Uterus (tissue), 4 donors: ENCODE results near the gene THAP4. TPM values are rescaled to one million over a fixed set of nuclear protein-coding genes. Genes with fewer than 3 reads are reported as not detected.

ENCODE experiments used
- DNase-seq, 2 donors: peaks; one replicate each; pipeline ENCODE4 v3.0.0-alpha.2; 2019 to 2020
- H3K27ac ChIP-seq, 2 donors: fragments of 200-600 bp; sonication (generic); 1 replicate in 1 of 2; 2 replicates in 1 of 2; pipeline ENCODE4 v1.5.1; 2016 to 2018
- H3K27me3 ChIP-seq, 2 donors: fragments of 200-600 bp; sonication (generic); one replicate each; pipeline ENCODE4 v1.5.1; 2018 to 2019; ENCODE audit warnings: control low read depth in 1 of 2
- H3K36me3 ChIP-seq, 2 donors: fragments of 200-600 bp; sonication (generic); one replicate each; pipeline ENCODE4 v1.5.1; 2019; ENCODE audit warnings: control low read depth in 1 of 2
- H3K4me1 ChIP-seq, 2 donors: fragments of 200-600 bp; sonication (generic); one replicate each; pipeline ENCODE4 v1.5.1; 2018 to 2019; ENCODE audit warnings: control low read depth in 1 of 2
- H3K4me3 ChIP-seq, 2 donors: fragments of 200-600 bp; sonication (generic); 1 replicate in 1 of 2; 2 replicates in 1 of 2; pipeline ENCODE4 v1.5.1; 2018 to 2019; ENCODE audit warnings: mild to moderate bottlenecking in 1 of 2
- H3K9me3 ChIP-seq, 2 donors: fragments of 200-600 bp; sonication (generic); one replicate each; pipeline ENCODE4 v1.5.1; 2019; ENCODE audit warnings: control low read depth in 1 of 2
- POLR2A ChIP-seq, 2 donors: fragments of 450-650 bp; IDR thresholded peaks; one replicate each; pipeline ENCODE4 v1.6.1; 2016; ENCODE audit warnings: antibody characterized with exemption in 2 of 2, mild to moderate bottlenecking in 1 of 2, moderate library complexity in 1 of 2
- intact Hi-C: fragments of 100-400 bp; cut with DNase I; formaldehyde crosslinking; loops from one replicate; pipeline ENCODE4 v1.15.1; 2023; ENCODE audit warnings: low total_unique reads
- total RNA-seq, 4 donors: library from RNA; depleted of rRNA in 3 of 4; stranded (reverse); fragments of >200 nt in 3 of 4; gene quantifications; one replicate each; pipeline versions ENCODE4 v1.1.0 to v1.2.4, GENCODE V29; 2014 to 2023
- TF ChIP-seq, protein P1 (sequence below), 4 experiments: fragments of 200-600 bp in 2 of 4; fragments of 450-650 bp in 2 of 4; sonication (generic) in 2 of 4; IDR thresholded peaks; one replicate each; pipeline ENCODE4 v1.5.1; 2016 to 2019; ENCODE audit warnings: antibody characterized with exemption in 4 of 4, mild to moderate bottlenecking in 2 of 4, moderate library complexity in 1 of 4
- donor health status: DM: yes; HTN: yes; CAD: no.

Gene THAP4
- total RNA-seq, 4 donors from 2014 or later: 21.2 to 42.7 (median 28.9) TPM

- DNase-seq: no peak
- no peak overlapping the region for H3K27ac ChIP-seq
- no peak for TF ChIP-seq POLR2A (IDR thresholded peaks at IDR 0.05)
- TF ChIP-seq, protein P1, sequence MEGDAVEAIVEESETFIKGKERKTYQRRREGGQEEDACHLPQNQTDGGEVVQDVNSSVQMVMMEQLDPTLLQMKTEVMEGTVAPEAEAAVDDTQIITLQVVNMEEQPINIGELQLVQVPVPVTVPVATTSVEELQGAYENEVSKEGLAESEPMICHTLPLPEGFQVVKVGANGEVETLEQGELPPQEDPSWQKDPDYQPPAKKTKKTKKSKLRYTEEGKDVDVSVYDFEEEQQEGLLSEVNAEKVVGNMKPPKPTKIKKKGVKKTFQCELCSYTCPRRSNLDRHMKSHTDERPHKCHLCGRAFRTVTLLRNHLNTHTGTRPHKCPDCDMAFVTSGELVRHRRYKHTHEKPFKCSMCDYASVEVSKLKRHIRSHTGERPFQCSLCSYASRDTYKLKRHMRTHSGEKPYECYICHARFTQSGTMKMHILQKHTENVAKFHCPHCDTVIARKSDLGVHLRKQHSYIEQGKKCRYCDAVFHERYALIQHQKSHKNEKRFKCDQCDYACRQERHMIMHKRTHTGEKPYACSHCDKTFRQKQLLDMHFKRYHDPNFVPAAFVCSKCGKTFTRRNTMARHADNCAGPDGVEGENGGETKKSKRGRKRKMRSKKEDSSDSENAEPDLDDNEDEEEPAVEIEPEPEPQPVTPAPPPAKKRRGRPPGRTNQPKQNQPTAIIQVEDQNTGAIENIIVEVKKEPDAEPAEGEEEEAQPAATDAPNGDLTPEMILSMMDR (IDR thresholded peaks at IDR 0.05): no peak
- intact Hi-C loops: no loop called here
- H3K27me3 ChIP-seq: no peaks in the 10 kb centered on the region
- no peaks in the 10 kb centered on the region for H3K36me3 ChIP-seq
- H3K4me1 ChIP-seq: no peaks in the 10 kb centered on the region
- no peaks in the 10 kb centered on the region for H3K9me3 ChIP-seq
- no peak overlapping the region for H3K4me3 ChIP-seq
Observed at GRCh38 chr2:241678784-241679540, 42.0 kb upstream of the THAP4 start.

- no peaks in the 10 kb centered on the region for H3K4me1 ChIP-seq
- DNase-seq: no peak
- no peak for TF ChIP-seq POLR2A (IDR thresholded peaks at IDR 0.05)
- H3K36me3 ChIP-seq: no peaks in the 10 kb centered on the region
- no peaks in the 10 kb centered on the region for H3K9me3 ChIP-seq
- intact Hi-C loops: no loop called here
- H3K27ac ChIP-seq: no peak overlapping the region
- H3K4me3 ChIP-seq: no peak overlapping the region
- no peaks in the 10 kb centered on the region for H3K27me3 ChIP-seq
Observed at GRCh38 chr2:241678307-241678706, 41.3 kb upstream of the THAP4 start.

- no peak overlapping the region for H3K4me3 ChIP-seq
- H3K27me3 ChIP-seq: no peaks in the 10 kb centered on the region
- H3K36me3 ChIP-seq: no peaks in the 10 kb centered on the region
- no peak overlapping the region for H3K27ac ChIP-seq
- H3K4me1 ChIP-seq: no peaks in the 10 kb centered on the region
- no peak for DNase-seq
- no peaks in the 10 kb centered on the region for H3K9me3 ChIP-seq
- intact Hi-C loops: no loop called here
- no peak for TF ChIP-seq POLR2A (IDR thresholded peaks at IDR 0.05)
- TF ChIP-seq, protein P1 (IDR thresholded peaks at IDR 0.05): no peak
Observed at GRCh38 chr2:241677392-241677791, 40.4 kb upstream of the THAP4 start.

- intact Hi-C loops: no loop called here
Observed at GRCh38 chr2:241676665-241677064, 39.7 kb upstream of the THAP4 start.

GRCh38 chr2:241675885-241676284 lies 38.9 kb upstream of the THAP4 start:
- no peaks in the 10 kb centered on the region for H3K36me3 ChIP-seq
- intact Hi-C loops: no loop called here

More at GRCh38 chr2:241676665-241677064, 39.7 kb upstream of the THAP4 start:
- DNase-seq: no peak
- Histone ChIP-seq H3K4me3 (no peak overlapping the region), H3K36me3 (no peaks in the 10 kb centered on the region), H3K27ac (no peak overlapping the region), H3K27me3 (no peaks in the 10 kb centered on the region), H3K4me1 (no peaks in the 10 kb centered on the region), H3K9me3 (no peaks in the 10 kb centered on the region)
- no peak for TF ChIP-seq POLR2A (IDR thresholded peaks at IDR 0.05)
- TF ChIP-seq, protein P1 (IDR thresholded peaks at IDR 0.05): no peak

More at GRCh38 chr2:241675885-241676284, 38.9 kb upstream of the THAP4 start:
- Histone ChIP-seq H3K27me3 (no peaks in the 10 kb centered on the region), H3K27ac (no peak overlapping the region), H3K4me1 (no peaks in the 10 kb centered on the region), H3K4me3 (no peak overlapping the region), H3K9me3 (no peaks in the 10 kb centered on the region)
- no peak for TF ChIP-seq POLR2A (IDR thresholded peaks at IDR 0.05)
- TF ChIP-seq, protein P1 (IDR thresholded peaks at IDR 0.05): no peak
- DNase-seq: no peak
